SK-N-MC (cell line): ENCODE measurements around the gene NCSTN.

ENCODE experiments used
- DNase-seq: peaks from one replicate; pipeline ENCODE4 v3.0.0-alpha.2; 2011; ENCODE audit warnings: low read depth, low spot score
- H3K27ac ChIP-seq: fragments of 200-600 bp; sonication (generic); 2 replicates; pipeline ENCODE4 v1.5.1; 2016; ENCODE audit warnings: mixed run types
- H3K36me3 ChIP-seq: fragments of 200-600 bp; sonication (generic); 2 replicates; pipeline ENCODE4 v1.6.1; 2017; ENCODE audit warnings: antibody characterized with exemption, low read length, mixed read lengths; ENCODE audit not compliant: insufficient read depth
- H3K4me3 ChIP-seq: fragments of 200-600 bp; sonication (generic); 2 replicates; pipeline ENCODE4 v1.5.1; 2016
- H3K9ac ChIP-seq: fragments of 200-600 bp; sonication (generic); 2 replicates; pipeline ENCODE4 v1.8.0; 2017; ENCODE audit warnings: mixed run types, mixed read lengths; ENCODE audit not compliant: insufficient read length
- H3K9me3 ChIP-seq: fragments of 200-600 bp; sonication (generic); 2 replicates; pipeline ENCODE4 v1.6.1; 2017; ENCODE audit warnings: low read depth, mild to moderate bottlenecking, antibody characterized with exemption, low read length, moderate library complexity, mixed read lengths
- EZH2 ChIP-seq: fragments of 200-600 bp; sonication (generic); IDR thresholded peaks from one replicate; pipeline ENCODE4 v1.6.1; 2017; ENCODE audit warnings: antibody characterized with exemption
- FOXP2 ChIP-seq: optimal IDR thresholded peaks from 2 replicates; pipeline ENCODE3; 2011; ENCODE audit warnings: mild to moderate bottlenecking, moderate library complexity; ENCODE audit not compliant: insufficient read depth; ENCODE audit errors: extremely low read length, control extremely low read depth
- POLR2AphosphoS5 ChIP-seq: IDR thresholded peaks from 2 replicates; pipeline ENCODE4 v1.6.1; 2012; ENCODE audit warnings: mild to moderate bottlenecking, low read depth, low read length, borderline replicate concordance

The NCSTN gene

GRCh38 chr1:160322831-160323230 lies 20.4 kb upstream of the NCSTN start:
- no peak overlapping the region for H3K27ac ChIP-seq
- H3K36me3 ChIP-seq: peaks cover 76% of the 10 kb centered on the region
- no peak overlapping the region for H3K9ac ChIP-seq
- no peak for DNase-seq
- H3K4me3 ChIP-seq: no peak overlapping the region
- no peak for TF ChIP-seq EZH2
- TF ChIP-seq POLR2AphosphoS5: no peak
- TF ChIP-seq FOXP2: no peak
- no peaks in the 10 kb centered on the region for H3K9me3 ChIP-seq

- Histone ChIP-seq H3K4me3 (no peak overlapping the region), H3K27ac (no peak overlapping the region), H3K36me3 (peaks cover 78% of the 10 kb centered on the region), H3K9me3 (no peaks in the 10 kb centered on the region), H3K9ac (no peak overlapping the region)
- no peak for DNase-seq
- TF ChIP-seq FOXP2: no peak
- TF ChIP-seq POLR2AphosphoS5: no peak
- TF ChIP-seq EZH2: no peak
These were observed 17.9 kb upstream of the NCSTN start for GRCh38 chr1:160325252-160325651.

GRCh38 chr1:160326418-160326817 lies 16.8 kb upstream of the NCSTN start:
- no peak for TF ChIP-seq EZH2
- Histone ChIP-seq H3K36me3 (peaks cover 79% of the 10 kb centered on the region), H3K9me3 (no peaks in the 10 kb centered on the region), H3K27ac (no peak overlapping the region), H3K9ac (no peak overlapping the region), H3K4me3 (no peak overlapping the region)
- DNase-seq: no peak

GRCh38 chr1:160328184-160328583 lies 15.0 kb upstream of the NCSTN start:
- no peak for DNase-seq
- Histone ChIP-seq H3K36me3 (peaks cover 81% of the 10 kb centered on the region), H3K9ac (no peak overlapping the region), H3K4me3 (no peak overlapping the region), H3K9me3 (no peaks in the 10 kb centered on the region), H3K27ac (no peak overlapping the region)
- no peak for TF ChIP-seq EZH2
- TF ChIP-seq FOXP2: no peak
- no peak for TF ChIP-seq POLR2AphosphoS5

- DNase-seq: no peak
These were observed 13.1 kb upstream of the NCSTN start for GRCh38 chr1:160330119-160330518.

GRCh38 chr1:160332516-160332915 lies 10.7 kb upstream of the NCSTN start:
- TF ChIP-seq POLR2AphosphoS5: no peak
- no peak for TF ChIP-seq EZH2
- no peak for TF ChIP-seq FOXP2
- Histone ChIP-seq H3K4me3 (no peak overlapping the region), H3K9me3 (no peaks in the 10 kb centered on the region), H3K36me3 (peaks cover 78% of the 10 kb centered on the region), H3K27ac (no peak overlapping the region), H3K9ac (no peak overlapping the region)
- no peak for DNase-seq

More at GRCh38 chr1:160330119-160330518, 13.1 kb upstream of the NCSTN start:
- H3K4me3 ChIP-seq: no peak overlapping the region
- H3K27ac ChIP-seq: no peak overlapping the region
- no peak overlapping the region for H3K9ac ChIP-seq
- no peaks in the 10 kb centered on the region for H3K9me3 ChIP-seq
- no peak for TF ChIP-seq EZH2
- no peak for TF ChIP-seq FOXP2
- no peak for TF ChIP-seq POLR2AphosphoS5
- H3K36me3 ChIP-seq: peaks cover 85% of the 10 kb centered on the region

GRCh38 chr1:160338580-160338979 lies 4.6 kb upstream of the NCSTN start:
- H3K4me3 ChIP-seq: no peak overlapping the region

GRCh38 chr1:160340146-160340545 lies 3.0 kb upstream of the NCSTN start:
- peaks cover 44% of the 10 kb centered on the region for H3K36me3 ChIP-seq
- TF ChIP-seq FOXP2 (no peak), EZH2 (no peak), POLR2AphosphoS5 (no peak)

More at GRCh38 chr1:160338580-160338979, 4.6 kb upstream of the NCSTN start:
- TF ChIP-seq FOXP2: no peak
- H3K36me3 ChIP-seq: peaks cover 57% of the 10 kb centered on the region
- no peaks in the 10 kb centered on the region for H3K9me3 ChIP-seq
- H3K27ac ChIP-seq: no peak overlapping the region
- H3K9ac ChIP-seq: no peak overlapping the region
- no peak for DNase-seq

GRCh38 chr1:160340866-160341265 lies 2.3 kb upstream of the NCSTN start:
- Histone ChIP-seq H3K9ac (peak overlapping the region; percentile 98), H3K36me3 (peaks cover 43% of the 10 kb centered on the region), H3K9me3 (no peaks in the 10 kb centered on the region), H3K27ac (no peak overlapping the region), H3K4me3 (no peak overlapping the region)
- no peak for DNase-seq
- TF ChIP-seq FOXP2: no peak

More at GRCh38 chr1:160340146-160340545, 3.0 kb upstream of the NCSTN start:
- DNase-seq: no peak
- Histone ChIP-seq H3K9ac (no peak overlapping the region), H3K9me3 (no peaks in the 10 kb centered on the region), H3K4me3 (no peak overlapping the region), H3K27ac (no peak overlapping the region)

- no peak for DNase-seq
- no peak overlapping the region for H3K27ac ChIP-seq
- TF ChIP-seq EZH2 (no peak), POLR2AphosphoS5 (no peak), FOXP2 (no peak)
- peak overlapping the region; percentile 99 for H3K4me3 ChIP-seq
- H3K9me3 ChIP-seq: no peaks in the 10 kb centered on the region
- H3K9ac ChIP-seq: peak overlapping the region; percentile 98
- peaks cover 33% of the 10 kb centered on the region for H3K36me3 ChIP-seq
These were observed 657 bp upstream of the NCSTN start for GRCh38 chr1:160342526-160342925.
